HepG2 (cell line): ENCODE measurements around the gene SRRM1. TPM values are rescaled to one million over a fixed set of nuclear protein-coding genes. Genes with fewer than 3 reads are reported as not detected.
"Not testable (repeated sequence)": the region's sequence is repeated elsewhere in the genome, so short reads cannot be mapped to it uniquely, and the experiment has no call there.

Experiments
- ATAC-seq: fragments of 200-7000 bp; cut with Tn5 transposase; 3 replicates; pipeline ENCODE4 v1.9.1; 2020; ENCODE audit warnings: mild to moderate bottlenecking, moderate library complexity
- BruUV-seq: library from RNA; stranded (reverse); fragments of 400-500 nt; replicated peaks from 2 replicates; lab custom pipeline; 2021; lab: Mats Ljungman, UMichigan
- CTCF ChIA-PET: fragments of 300-600 bp; formaldehyde crosslinking; extraction: SDS; loops from one replicate; lab custom pipeline; 2021; ENCODE audit warnings: low total read pairs, inconsistent platforms, low intra/inter-chr PET ratio; lab: Yijun Ruan, JAX
- POLR2A ChIA-PET: fragments of 350-600 bp; sonication (Branson Sonifier 250); formaldehyde crosslinking; loops from one replicate; lab custom pipeline; 2020; ENCODE audit warnings: antibody characterized with exemption, inconsistent platforms; lab: Yijun Ruan, JAX
- DNase-seq: peaks from one replicate; pipeline ENCODE4 v3.0.0-alpha.2; 2015; ENCODE audit warnings: low spot score
- FAIRE-seq: peaks from 3 replicates; lab custom pipeline; 2011; peaks lifted over from hg19 to GRCh38; lab: Jason Lieb, UNC
- H2AFZ ChIP-seq: one replicate; pipeline ENCODE4 v1.6.1; 2011; ENCODE audit warnings: low read length, inconsistent platforms
- H3K27ac ChIP-seq: fragments of 300-600 bp; 3 replicates; pipeline ENCODE4 v1.8.0; 2011; ENCODE audit warnings: mixed run types, mild to moderate bottlenecking, mixed read lengths, low read length, inconsistent platforms; ENCODE audit not compliant: insufficient read depth; ENCODE audit errors: extremely low read length
- H3K27me3 ChIP-seq, 2 experiments: fragments of 200-600 bp in 1 of 2; 2 replicates in 1 of 2; 3 replicates in 1 of 2; pipeline versions ENCODE4 v1.6.0 to v1.8.0; 2011; ENCODE audit warnings: low read length in 2 of 2, mild to moderate bottlenecking in 2 of 2, moderate library complexity in 2 of 2, inconsistent platforms in 1 of 2; ENCODE audit not compliant: insufficient read depth in 2 of 2, control insufficient read depth in 1 of 2
- H3K36me3 ChIP-seq, 2 experiments: fragments of 200-600 bp in 1 of 2; replicated peaks in 1 of 2; 2 replicates in 1 of 2; 3 replicates in 1 of 2; pipeline versions ENCODE4 v1.5.1 to v1.8.0; 2011; ENCODE audit warnings: low read length in 2 of 2, inconsistent platforms in 1 of 2; ENCODE audit not compliant: insufficient read depth in 2 of 2, control insufficient read depth in 1 of 2
- H3K4me1 ChIP-seq: 2 replicates; pipeline ENCODE4 v1.5.1; 2012; ENCODE audit warnings: low read length, inconsistent platforms; ENCODE audit not compliant: insufficient read depth
- H3K4me2 ChIP-seq: 2 replicates; pipeline ENCODE4 v1.6.0; 2011; ENCODE audit warnings: low read depth, low read length, inconsistent platforms
- H3K4me3 ChIP-seq, 3 experiments: fragments of 200-600 bp in 1 of 3; sonication (generic), shearing (Covaris generic) in 1 of 3; replicated peaks in 1 of 3; 2 replicates each; pipeline ENCODE4 v1.5.1; 2011 to 2016; ENCODE audit warnings: low read length in 3 of 3, inconsistent platforms in 2 of 3, low read depth in 2 of 3, mild to moderate bottlenecking in 2 of 3, control low read depth in 1 of 3, mixed read lengths in 1 of 3; ENCODE audit not compliant: insufficient read depth in 1 of 3
- H3K79me2 ChIP-seq: one replicate; pipeline ENCODE4 v1.6.1; 2011; ENCODE audit warnings: low read length, inconsistent platforms; ENCODE audit not compliant: insufficient read depth
- H3K9ac ChIP-seq: 2 replicates; pipeline ENCODE4 v1.6.0; 2011; ENCODE audit warnings: mild to moderate bottlenecking, low read depth, low read length, inconsistent platforms; ENCODE audit not compliant: insufficient read depth
- H3K9me3 ChIP-seq: 2 replicates; pipeline ENCODE4 v1.5.1; 2012; ENCODE audit warnings: mild to moderate bottlenecking, low read length
- H4K20me1 ChIP-seq: 2 replicates; pipeline ENCODE4 v1.6.0; 2011; ENCODE audit warnings: inconsistent platforms, mild to moderate bottlenecking, low read length, moderate library complexity; ENCODE audit not compliant: insufficient read depth
- BCL3 ChIP-seq: sonication (generic); formaldehyde crosslinking; IDR thresholded peaks from 2 replicates; pipeline ENCODE4 v1.5.1; 2020; ENCODE audit warnings: mild to moderate bottlenecking, missing genetic modification reagents, moderate library complexity
- CHD4 ChIP-seq: fragments of 200-600 bp; sonication (generic); IDR thresholded peaks from 2 replicates; pipeline ENCODE4 v1.7.0; 2017; ENCODE audit warnings: mild to moderate bottlenecking, low read length, borderline replicate concordance
- HDAC1 ChIP-seq: sonication (generic); formaldehyde crosslinking; IDR thresholded peaks from 2 replicates; pipeline ENCODE4 v1.5.1; 2020; ENCODE audit warnings: mild to moderate bottlenecking, missing genetic modification reagents
- HNF1B ChIP-seq: sonication (generic); formaldehyde crosslinking; IDR thresholded peaks from 2 replicates; pipeline ENCODE4 v1.5.1; 2020; ENCODE audit warnings: mild to moderate bottlenecking, moderate library complexity, missing genetic modification reagents
- NRL ChIP-seq: sonication (generic); formaldehyde crosslinking; IDR thresholded peaks from 2 replicates; pipeline ENCODE4 v1.5.0; 2020; ENCODE audit warnings: missing genetic modification reagents, mild to moderate bottlenecking, moderate library complexity, borderline replicate concordance
- PHF8 ChIP-seq: sonication (generic); formaldehyde crosslinking; IDR thresholded peaks from 2 replicates; pipeline ENCODE4 v1.5.0; 2020; ENCODE audit warnings: missing genetic modification reagents
- POLR2A ChIP-seq, 2 experiments: IDR thresholded peaks; 2 replicates each; pipeline ENCODE4 v1.6.1; 2011; ENCODE audit warnings: low read depth in 2 of 2, low read length in 2 of 2, mild to moderate bottlenecking in 1 of 2, moderate library complexity in 1 of 2; ENCODE audit not compliant: insufficient read depth in 1 of 2
- ZBTB38 ChIP-seq: sonication (generic); formaldehyde crosslinking; IDR thresholded peaks from 2 replicates; pipeline ENCODE4 v1.5.1; 2020; ENCODE audit warnings: mild to moderate bottlenecking, missing genetic modification reagents
- ZNF343 ChIP-seq: sonication (generic); formaldehyde crosslinking; IDR thresholded peaks from 2 replicates; pipeline ENCODE4 v1.4.0; 2020; ENCODE audit warnings: mild to moderate bottlenecking, missing genetic modification reagents
- ZNF460 ChIP-seq: sonication (generic); formaldehyde crosslinking; IDR thresholded peaks from 2 replicates; pipeline ENCODE4 v1.5.1; 2020; ENCODE audit warnings: missing genetic modification reagents, mild to moderate bottlenecking, borderline replicate concordance
- ZNF564 ChIP-seq: sonication (generic); formaldehyde crosslinking; IDR thresholded peaks from 2 replicates; pipeline ENCODE4 v1.8.1; 2023; ENCODE audit warnings: mild to moderate bottlenecking, missing genetic modification reagents
- ZNF572 ChIP-seq: sonication (generic); formaldehyde crosslinking; IDR thresholded peaks from 2 replicates; pipeline ENCODE4 v1.5.1; 2020; ENCODE audit warnings: mild to moderate bottlenecking, missing genetic modification reagents
- ZNF589 ChIP-seq: sonication (generic); formaldehyde crosslinking; conservative IDR thresholded peaks from 2 replicates; pipeline ENCODE4 v1.8.0; 2022; ENCODE audit warnings: mild to moderate bottlenecking, moderate library complexity, missing genetic modification reagents
- ZNF761 ChIP-seq: sonication (generic); formaldehyde crosslinking; conservative IDR thresholded peaks from 2 replicates; pipeline ENCODE4 v1.4.0; 2020; ENCODE audit warnings: mild to moderate bottlenecking, missing genetic modification reagents
- WGBS: methylation state at CpG from one replicate; pipeline ENCODE4 v1.1.6; 2017; ENCODE audit warnings: low lambda C conversion rate; 5-methylcytosine and 5-hydroxymethylcytosine counted together
- in situ Hi-C: cut with HindIII; loops from 2 replicates; pipeline ENCODE4 v1.10.0; 2017; ENCODE audit warnings: low pct_unique_long_range_greater_than_20kb; ENCODE audit not compliant: extremely low pct_ligation_motif_present
- intact Hi-C: fragments of 100-400 bp; cut with micrococcal nuclease; formaldehyde crosslinking; loops from one replicate; pipeline ENCODE4 v1.10.0; 2022; ENCODE audit not compliant: unreplicated experiment
- polyA plus RNA-seq, 8 experiments: library from polyadenylated mRNA; depleted of rRNA in 3 of 8; stranded (reverse) in 7 of 8; unstranded in 1 of 8; fragments of >200 nt; fragmentation: Illumina TruSeq in 4 of 8; extraction: Trizol in 4 of 8; gene quantifications; 2 replicates each; pipeline versions ENCODE4 v1.2.1 to v1.2.3, GENCODE V29; 2011 to 2016; ENCODE audit warnings: low read depth in 4 of 8, missing spikeins in 1 of 8, mixed read lengths in 1 of 8; ENCODE audit not compliant: insufficient read depth in 1 of 8
- total RNA-seq, 5 experiments: library from RNA; depleted of rRNA; stranded (reverse); fragments of >200 nt; fragmentation: Illumina TruSeq; extraction: Trizol; gene quantifications; 2 replicates each; pipeline ENCODE4 v1.2.3, GENCODE V29; 2016; ENCODE audit warnings: low read depth in 1 of 5

Gene SRRM1
- total and polyA plus RNA-seq, 2 of the 13 experiments (the other 11 are each of a cell fraction or from before 2014, with no cell fraction given): 31.6 to 44.5 TPM

GRCh38 chr1:24705260-24706073 lies 62.4 kb downstream of the SRRM1 start (continued):
- TF ChIP-seq POLR2A (IDR thresholded peaks at IDR 0.05; ENCODE audit: insufficient read depth in 1 of 2, low read depth in 2 of 2, low read length in 2 of 2) (peak; percentile 50 to 56; a peak in 3 of 4 replicates), NRL (CRISPR knock-in tag) (no peak)

GRCh38 chr1:24706074-24706389 lies 62.9 kb downstream of the SRRM1 start:
- peak overlapping the region; percentile 79 for H3K27ac ChIP-seq
- FAIRE-seq, H3K79me2 ChIP-seq, H2AFZ ChIP-seq, CTCF ChIA-PET, H3K9me3 ChIP-seq, H3K27me3 ChIP-seq, intact Hi-C loops, BruUV-seq, H3K36me3 ChIP-seq, in situ Hi-C loops, H4K20me1 ChIP-seq, DNase-seq: not testable (repeated sequence)
- POLR2A ChIA-PET: interaction anchor here (1.1 to 3.8 kb wide), 11 partner anchors 9 to 210 kb away, joined by 3 to 84 read pairs (median 7); partner anchors contain the start of gene CLIC4
- WGBS: 74% methylated on average over 9 of the region's 9 CpGs
- H3K9ac ChIP-seq: peak overlapping the region; percentile 52
- ATAC-seq: peak; percentile 7; the same call in 2 of the 3 replicates
- peak overlapping the region; percentile 22 to 47 (median 41) for H3K4me3 ChIP-seq
- H3K4me2 ChIP-seq: peak overlapping the region; percentile 70
- peaks cover 60% of the 10 kb centered on the region for H3K4me1 ChIP-seq
- TF ChIP-seq HNF1B (CRISPR knock-in tag): peak; percentile 34; the same call in 1 of the 2 replicates
- peak; percentile 18; the same call in 1 of the 2 replicates for TF ChIP-seq ZBTB38 (CRISPR knock-in tag)
- 0 out of 2 replicates have a peak, but pooled peaks have one; percentile 1 for TF ChIP-seq PHF8 (CRISPR knock-in tag)
- peak; percentile 37; the same call in 1 of the 2 replicates for TF ChIP-seq ZNF572 (CRISPR knock-in tag)
- TF ChIP-seq HDAC1 (CRISPR knock-in tag): peak; percentile 68
- 0 out of 2 replicates have a peak, but pooled peaks have one; percentile 55 for TF ChIP-seq ZNF343 (CRISPR knock-in tag)
- TF ChIP-seq BCL3 (CRISPR knock-in tag): 0 out of 2 replicates have a peak, but pooled peaks have one; percentile 4
- peak; percentile 64 for TF ChIP-seq ZNF460 (CRISPR knock-in tag)
- TF ChIP-seq ZNF761 (CRISPR knock-in tag): 0 out of 2 replicates have a peak, but pooled peaks have one; percentile 10
- TF ChIP-seq ZNF589: 0 out of 2 replicates have a peak, but pooled peaks have one; percentile 37
- TF ChIP-seq CHD4: peak; percentile 75; the same call in 1 of the 2 replicates
- peak; percentile 15; the same call in 1 of the 2 replicates for TF ChIP-seq ZNF564 (CRISPR knock-in tag)
